Stimulated activated CD8-positive, alpha-beta memory T cell treated with anti-CD3 and anti-CD28 coated beads, Interleukin-2, amount 100 ng/mL, for 1 hour (primary cell): ENCODE results near the gene FDXR.

Source experiments
- DNase-seq, 2 donors: peaks; one replicate each; pipeline ENCODE4 v3.0.0-alpha.2; 2020; ENCODE audit warnings: low read depth in 2 of 2

The FDXR gene

GRCh38 chr17:74900208-74900607 is 27.4 kb upstream of the FDXR start:
- DNase-seq = no peak

DNA sequence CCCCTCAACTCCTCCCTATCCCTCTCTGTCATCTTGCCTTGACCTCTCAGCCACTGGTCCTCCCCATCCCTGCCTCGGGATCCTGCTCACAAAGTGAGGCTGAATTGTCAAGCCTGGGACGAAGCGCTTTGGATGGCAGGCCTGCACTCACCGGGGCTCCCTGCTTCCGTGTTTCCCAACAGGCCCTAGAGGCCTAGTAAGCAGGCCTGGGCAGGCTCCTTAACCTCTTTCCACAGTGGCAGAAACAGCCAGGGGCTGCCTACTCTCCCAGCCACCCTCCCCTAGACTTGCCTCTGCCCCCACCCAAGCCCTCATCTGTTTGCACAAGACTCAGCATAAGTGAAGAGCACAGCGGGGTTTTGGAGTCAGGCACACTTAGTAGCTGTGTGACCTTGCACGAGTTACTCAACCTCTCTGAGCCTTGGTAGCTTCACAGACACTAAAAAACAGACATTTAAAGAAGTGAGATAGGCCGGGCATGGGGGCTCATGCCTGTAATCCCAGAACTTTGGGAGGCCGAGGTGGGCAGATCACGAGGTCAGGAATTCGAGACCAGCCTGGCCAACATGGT is 25.7 kb upstream of the FDXR start:
- no peak for DNase-seq

GRCh38 chr17:74893936-74894671 is 21.3 kb upstream of the FDXR start:
- DNase-seq = no peak

GRCh38 chr17:74892974-74893911 is 20.4 kb upstream of the FDXR start, which contains the start of gene FADS6:
FADS6 (minus strand) TSS chr17:74893633; CDS start chr17:74893595, 38 bp downstream.
- DNase-seq = no peak

DNA sequence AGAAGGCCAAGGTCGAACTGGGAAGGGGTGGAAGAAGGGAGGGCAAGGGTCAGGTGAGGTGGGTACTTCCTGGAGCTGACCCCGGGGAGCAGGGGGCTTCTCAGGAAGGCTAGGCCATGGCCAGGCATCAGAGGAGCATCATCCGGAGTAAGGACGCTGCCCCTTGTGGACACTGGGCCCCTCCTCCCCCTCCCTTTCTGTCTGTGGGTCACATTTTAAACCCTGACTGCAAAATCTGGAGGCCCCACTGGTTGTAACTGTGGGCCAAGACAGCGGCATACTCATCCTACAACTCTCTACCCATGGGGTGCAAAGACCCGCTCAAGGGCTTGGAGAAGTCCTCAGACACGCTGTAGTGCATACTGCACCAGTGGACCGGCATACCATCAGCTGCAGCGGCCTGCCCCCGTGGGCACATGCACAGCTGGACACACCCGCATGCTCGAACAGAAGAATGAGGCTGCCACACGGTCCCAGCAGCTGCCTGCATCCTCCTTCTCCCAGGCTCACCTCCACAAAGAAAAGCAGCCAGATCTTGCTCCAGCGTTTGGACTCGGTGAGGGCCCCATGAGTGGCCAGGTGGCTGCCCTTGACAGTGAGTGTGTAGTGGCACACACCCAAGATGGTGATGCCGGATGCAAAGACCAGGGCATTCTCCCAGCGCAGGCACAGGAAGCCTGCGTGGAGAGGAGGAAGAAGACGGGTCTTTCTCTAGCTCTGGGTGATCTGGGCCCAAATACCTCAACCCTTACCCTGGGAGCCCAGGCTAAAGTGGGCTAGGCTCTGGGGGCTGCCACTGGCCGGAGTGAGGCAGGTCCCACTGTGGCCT is 19.4 kb upstream of the FDXR start:
- DNase-seq = no peak

DNA sequence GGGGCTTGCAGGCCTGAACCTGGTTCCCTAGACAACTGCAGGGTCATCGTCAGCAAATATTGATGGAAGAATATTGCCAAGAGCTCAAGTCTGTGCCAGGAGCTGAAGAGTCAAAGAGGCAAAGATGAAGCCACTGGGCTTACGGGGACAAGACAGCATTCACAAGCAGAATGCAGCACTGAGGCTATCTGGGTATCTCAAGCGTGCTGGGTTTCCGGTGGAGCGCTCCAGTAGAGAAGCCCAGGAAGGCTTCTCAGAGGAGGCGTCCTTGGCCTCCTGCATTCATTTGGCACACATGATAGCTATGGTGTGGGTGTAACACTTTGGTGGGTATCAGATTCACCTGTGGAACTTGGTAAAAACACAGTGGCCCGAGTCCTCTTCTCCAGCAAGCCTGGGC is 17.8 kb upstream of the FDXR start:
- no peak for DNase-seq

DNA sequence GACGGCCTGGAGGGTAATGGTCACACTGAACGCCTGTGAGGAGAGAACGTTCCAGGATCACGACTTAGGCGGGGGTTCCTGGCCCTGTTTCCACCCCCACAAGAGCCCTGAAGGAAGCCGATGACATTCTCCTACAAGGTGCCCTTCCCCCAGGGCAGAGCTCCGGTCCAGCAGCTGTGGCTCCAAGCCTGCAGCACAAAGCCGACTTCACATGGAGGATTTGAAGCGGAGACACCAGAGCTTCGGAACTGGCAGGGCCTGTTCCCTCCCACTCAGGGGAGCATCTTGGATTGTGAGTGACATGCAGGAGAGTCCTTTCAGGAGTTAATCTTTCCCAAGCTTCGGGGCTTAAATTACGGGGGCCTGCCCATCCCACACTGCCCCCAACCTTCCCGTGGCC is 15.7 kb upstream of the FDXR start:
- no peak for DNase-seq

DNA sequence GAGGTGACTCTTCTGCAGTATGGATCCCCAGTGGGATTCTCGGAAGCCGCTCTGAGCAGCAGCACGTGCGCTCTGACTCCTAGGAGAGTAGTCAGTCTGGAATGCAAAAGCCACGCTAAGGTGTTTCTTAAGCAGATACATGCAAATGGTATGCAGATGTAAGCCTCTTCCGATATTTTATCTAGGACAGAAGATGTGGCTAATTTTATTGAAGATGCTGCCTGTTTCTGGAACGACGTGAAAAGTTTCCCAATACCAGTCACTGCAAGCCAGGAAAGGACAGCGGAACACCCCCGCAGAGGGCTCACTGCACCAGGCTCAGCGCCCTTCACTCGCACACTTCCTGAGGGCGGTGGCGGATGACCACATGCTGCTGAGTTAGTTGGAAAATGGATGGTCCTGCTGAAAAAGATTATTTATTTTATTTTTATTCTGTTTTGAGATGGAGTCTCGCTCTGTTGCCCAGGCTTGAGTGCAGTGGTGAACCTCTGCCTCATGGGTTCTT is 10.5 kb upstream of the FDXR start:
- DNase-seq = no peak

DNA sequence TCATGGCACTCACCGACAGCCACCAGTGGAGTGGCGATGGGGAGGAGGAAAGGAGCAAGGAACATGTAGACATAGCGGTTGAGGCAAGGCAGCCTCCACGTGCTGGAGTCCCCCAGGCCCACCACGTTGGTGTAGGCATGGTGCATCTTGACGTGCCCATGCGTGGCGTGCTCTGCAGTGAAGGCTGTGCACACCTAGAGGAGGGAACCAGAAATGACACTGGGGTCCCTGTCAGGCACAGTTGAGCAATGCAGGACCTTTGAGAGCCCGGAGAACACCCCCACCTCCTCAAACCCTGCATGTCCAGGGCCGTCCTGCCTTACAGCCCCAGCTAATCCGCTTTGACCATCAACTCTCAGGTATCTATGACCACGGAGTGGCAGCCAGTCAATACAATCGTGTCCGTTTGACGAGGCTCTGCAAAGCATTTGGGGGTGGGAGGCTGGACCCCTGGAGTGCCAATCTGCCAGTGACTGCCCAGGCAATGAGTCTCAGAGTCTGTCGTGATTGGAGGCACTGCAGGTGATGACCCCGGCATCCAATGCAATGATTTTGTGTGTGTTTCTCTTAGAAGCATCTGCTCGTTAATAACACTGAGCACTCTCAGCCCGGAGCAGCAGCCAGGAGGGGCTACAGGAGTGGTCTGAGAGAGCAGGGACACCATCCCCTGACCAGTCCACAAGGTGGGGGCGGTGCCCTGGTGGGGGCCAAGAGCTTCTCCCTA is 9.9 kb upstream of the FDXR start:
- no peak for DNase-seq

- no peak for DNase-seq
Observed at GRCh38 chr17:74881073-74881472, 8.3 kb upstream of the FDXR start.

DNA sequence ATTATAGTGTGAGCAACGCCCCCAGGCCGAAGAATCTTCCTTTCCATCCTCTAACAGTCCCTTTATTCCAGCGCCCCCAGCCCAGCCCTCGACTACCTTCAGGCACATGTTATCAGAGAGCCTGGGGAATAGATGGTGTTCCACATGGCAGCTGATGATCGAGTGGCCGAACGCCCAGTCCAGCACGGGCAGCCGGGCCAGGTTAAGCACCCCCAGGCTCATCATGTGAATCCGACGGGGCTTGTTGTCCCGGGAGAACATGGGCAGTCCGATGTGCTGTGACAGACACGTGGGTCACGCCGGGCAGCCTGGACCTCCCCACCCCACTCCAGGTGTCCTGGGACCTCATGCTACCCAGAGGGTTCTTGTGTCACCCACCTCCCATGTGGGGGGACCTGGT is 6.5 kb upstream of the FDXR start:
- DNase-seq = no peak

DNA sequence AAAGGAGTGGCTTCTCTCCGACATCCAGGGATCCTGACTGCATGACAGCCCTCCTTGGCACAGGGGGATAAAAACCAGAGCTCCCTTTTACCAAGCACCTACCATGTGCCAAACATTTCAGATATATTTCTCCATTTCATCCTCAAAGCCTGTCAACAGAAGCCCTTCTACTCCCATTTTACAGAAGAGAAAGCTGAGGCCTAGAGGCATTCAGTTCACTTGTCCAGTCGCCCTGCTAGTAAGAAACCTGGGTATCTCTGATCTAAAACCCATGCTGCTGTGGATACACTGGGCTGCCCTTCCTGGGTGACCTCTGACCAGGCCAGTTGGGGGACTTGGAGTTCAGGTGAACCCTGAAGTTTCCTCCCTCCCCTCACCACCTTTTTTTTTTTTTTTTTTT is 5.9 kb upstream of the FDXR start:
- no peak for DNase-seq

GRCh38 chr17:74877592-74878548 is 5.1 kb upstream of the FDXR start:
- no peak for DNase-seq

- DNase-seq = no peak
Observed at GRCh38 chr17:74875977-74876593, 3.3 kb upstream of the FDXR start.

DNA sequence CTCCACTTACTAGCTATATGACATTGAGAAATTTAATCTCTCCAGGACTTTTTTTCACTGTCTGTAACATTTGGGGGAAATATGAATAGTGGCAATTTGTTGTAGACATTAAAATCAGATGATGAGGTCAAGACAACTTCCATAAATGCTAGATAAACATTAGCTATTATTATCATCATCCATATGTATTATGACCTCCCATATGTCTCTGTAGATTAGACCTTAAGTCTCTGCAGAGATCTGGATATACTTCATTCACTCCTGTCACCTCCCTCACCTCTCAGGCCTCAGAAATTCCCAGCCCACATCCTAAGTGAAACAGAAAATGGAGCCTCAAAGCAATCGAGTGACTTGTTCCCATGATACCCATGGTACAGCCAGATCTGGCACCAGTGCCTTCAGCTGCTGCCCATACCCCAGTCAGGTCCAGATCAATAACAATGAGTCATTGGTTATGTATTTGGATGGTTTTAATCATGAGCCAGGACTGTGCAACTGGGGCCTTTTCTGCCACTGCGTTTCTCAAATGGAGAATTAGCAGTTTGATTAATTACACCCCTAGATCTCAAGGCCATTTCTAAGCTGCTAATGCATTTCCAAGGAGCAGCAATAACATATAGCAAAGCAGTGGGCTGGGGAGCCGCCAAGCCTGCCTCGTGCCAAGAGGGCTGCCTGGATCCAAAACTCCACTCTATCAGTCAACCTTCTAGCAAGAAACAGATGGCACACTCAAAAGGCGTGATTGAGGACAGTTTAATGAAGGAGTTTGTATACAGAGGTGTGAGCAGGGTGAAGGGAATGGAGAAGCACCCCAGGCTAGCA is 2.6 kb upstream of the FDXR start:
- no peak for DNase-seq

DNA sequence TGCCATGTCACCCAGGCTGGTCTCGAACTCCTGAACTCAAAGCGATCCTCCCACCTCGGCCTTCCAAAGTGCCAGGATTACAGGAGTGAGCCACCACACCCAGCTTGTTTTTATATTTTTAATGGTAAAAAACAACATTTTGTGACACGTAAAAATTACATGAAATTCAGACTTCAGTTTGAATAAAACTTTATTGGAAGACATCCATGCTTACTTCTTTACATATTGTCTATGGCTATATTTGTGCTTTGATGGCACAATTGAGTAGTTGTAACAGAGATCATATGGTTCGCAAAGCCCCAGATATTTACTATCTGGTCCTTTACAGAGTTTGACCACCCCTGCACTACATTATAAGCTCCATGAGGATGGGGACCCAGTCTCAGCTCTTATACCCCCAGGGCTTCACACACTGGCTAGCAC is 1.8 kb upstream of the FDXR start:
- no peak for DNase-seq

DNA sequence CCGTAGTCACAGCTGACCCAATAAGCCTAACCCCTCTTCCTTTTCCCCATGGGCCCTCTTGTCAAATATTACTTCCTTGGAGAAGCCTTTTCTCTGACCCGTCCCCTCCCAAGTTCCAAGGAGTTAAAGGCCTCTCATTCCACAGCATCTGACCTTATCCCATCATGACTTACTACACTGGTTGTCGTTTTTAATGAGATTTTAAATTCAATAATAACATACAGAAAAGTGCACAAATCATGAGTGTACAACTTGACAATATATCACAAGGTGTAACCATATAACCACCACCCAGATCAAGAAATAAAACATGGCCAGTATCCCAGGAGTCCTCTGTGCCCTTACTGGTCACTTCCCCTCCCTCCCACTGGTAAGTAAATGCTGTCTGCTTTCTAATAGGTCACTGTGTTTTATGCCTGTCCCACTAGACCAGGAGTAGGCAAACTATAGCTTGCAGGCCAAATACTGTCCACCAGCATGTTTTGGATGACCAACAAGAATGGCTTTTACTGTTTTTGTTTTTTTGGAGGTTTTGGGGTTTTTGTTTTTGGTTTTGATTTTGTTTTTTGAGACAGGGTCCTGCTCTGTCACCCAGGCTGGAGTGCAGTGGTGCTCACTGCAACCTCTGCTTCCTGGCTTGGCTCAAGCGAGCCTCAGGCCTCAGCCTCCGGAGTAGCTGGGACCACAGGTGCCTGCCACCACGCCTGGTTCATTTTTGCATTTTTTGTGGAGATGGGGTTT is 1.2 kb upstream of the FDXR start:
- no peak for DNase-seq
